Islet of Langerhans (tissue), 1 donor: ENCODE results near the gene NECTIN3.

Experiments
- FAIRE-seq: peaks from one replicate; lab custom pipeline; 2011; peaks lifted over from hg19 to GRCh38; lab: Jason Lieb, UNC

Gene NECTIN3

DNA sequence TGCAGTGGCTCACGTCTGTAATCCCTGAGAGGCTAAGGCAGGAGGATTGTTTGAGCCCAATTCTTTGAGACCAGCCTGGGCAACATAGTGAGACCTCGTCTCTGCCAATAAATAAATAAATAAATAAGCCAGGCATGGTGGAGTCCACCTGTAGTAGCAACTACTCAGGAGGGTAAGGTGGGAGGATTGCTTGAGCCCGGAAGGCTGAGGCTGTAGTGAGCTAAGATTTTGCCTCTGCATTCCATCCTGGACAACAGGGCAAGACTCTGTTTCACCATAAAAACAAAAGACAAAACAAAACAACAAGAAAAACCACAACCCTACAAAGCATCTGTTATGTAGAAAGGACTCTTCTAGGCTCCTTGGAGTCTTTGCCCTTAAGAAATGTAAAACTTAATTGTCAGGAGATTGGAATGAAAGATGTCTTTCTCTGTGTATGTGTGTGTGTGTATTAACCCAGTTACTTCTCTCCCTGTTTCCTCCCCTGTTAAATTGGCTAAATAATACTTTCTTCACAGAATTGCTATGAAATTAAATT, 9.5 kb downstream of the NECTIN3 start:
- no peak for FAIRE-seq

DNA sequence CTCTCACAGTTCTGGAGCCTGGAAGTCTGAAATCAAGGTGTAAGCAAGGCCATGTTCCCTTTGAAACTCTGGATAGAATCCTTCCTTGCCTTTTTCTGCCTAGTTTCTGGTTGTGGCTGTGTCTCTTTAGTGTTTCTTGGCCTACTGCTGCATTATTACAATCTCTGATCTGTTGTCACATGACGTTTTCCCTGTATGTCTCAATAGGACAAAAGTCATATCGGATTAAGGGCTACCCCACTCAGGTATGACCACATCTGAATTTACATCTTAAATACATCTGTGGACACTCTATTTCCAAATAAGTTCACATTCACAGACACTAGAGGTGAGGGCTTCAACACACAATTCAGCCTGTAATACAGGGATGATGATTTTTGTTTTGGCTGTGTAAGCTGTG, 13.3 kb downstream of the NECTIN3 start:
- no peak for FAIRE-seq

DNA sequence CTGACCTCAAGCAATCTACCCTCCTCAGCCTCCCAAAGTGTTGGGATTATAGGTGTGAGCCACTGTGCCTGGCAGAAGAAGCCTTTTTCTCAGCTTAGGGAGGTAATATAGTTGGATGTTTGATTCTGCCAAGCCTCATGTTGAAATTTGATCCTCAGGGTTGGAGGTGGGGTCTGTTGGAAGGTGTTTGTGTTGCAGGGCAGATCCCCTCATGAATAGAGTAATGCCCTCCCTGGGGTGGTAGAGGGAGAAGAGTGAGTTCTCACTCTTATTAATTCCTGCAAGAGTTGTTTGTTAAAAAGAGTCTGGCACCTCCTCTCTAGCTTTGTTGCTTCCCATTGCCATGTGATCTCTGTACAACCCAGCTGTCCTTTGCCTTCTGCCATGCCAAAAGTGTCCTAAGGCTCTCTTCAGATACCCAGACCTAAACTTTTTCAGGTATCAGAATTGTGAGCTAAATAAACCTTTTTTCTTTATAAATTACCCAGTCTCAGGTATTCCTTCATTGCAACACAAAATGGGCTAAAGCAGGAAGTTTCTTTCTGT, 16.4 kb downstream of the NECTIN3 start:
- FAIRE-seq: no peak

DNA sequence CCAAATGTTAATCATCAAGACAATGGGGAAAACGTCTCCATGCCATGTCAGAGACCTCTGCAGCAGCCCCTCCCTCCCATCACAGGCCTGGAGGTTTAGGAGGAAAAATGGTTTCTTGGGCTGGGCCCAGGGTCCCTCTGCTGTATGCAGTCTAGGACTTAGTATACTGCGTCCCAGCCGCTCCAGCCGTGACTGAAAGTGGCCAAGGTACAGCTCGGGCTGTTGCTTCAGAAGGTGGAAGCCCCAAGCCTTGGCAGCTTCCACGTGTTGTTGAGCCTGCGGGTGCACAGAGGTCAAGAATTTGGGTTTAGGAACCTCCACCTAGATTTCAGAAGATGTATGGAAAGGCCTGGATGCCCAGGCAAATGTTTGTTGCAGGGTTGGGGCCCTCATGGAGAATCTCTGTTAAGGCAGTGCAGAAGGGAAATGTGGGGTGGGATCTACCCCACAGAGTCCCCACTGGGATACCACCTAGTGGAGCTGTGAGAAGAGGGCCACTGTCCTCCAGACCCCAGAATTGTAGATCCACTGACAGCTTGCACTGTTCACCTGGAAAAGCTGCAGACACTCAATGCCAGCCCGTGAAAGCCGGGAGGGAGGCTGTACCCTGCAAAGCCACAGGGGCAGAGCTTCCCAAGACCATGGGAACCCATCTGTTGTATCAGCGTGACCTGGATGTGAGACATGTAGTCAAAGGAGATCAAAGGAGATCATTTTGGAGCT, 25.0 kb downstream of the NECTIN3 start:
- no peak for FAIRE-seq

DNA sequence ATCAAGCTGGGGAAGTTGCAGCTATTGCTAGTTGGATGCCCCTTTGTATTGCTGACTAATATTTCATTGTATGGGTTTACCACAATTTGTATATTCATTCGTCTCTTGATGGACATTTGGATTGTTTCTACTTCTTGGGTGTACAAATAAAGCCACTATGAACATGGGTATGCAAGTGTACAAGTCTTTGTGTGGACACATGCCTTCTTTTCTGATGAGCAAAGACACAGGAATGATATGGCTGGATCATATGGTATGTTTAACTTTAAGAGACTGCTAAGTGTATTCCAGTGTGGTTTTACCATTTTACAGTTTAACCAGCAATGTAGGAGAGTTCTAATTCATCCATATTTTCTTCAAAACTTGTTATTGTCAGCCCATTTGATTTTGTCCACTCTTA, 32.2 kb downstream of the NECTIN3 start:
- peak; percentile 5 for FAIRE-seq

DNA sequence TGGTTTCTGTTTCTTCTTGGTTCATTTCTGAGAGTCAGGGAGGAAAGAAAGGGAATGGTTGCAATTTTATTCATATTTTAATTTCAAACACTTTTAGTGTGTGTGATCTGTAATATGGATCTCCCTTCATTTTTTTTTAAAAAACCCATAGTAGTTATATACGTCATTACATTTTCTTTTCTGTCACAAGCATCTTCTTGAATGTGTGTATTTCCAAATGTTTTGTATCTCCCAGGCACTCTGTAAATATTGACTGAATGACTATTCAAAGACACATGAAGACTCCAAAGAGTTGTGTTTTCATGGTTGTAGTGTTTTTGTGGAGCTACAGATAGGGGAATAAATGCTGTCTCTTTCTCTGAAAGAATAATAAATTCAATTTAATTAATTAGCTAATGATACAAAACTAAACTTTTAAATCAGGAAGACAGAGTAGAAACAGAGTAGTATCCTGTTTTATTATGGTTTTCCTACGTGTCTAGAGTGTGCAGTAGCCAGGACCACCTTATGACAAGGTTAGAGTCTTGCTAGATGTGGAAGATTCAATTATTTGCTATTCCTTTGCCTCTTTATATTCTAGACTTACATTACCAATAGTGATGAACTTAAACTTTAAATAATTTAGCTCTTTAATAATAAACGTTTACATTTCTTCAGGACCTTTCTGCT, 35.5 kb downstream of the NECTIN3 start:
- no peak for FAIRE-seq

DNA sequence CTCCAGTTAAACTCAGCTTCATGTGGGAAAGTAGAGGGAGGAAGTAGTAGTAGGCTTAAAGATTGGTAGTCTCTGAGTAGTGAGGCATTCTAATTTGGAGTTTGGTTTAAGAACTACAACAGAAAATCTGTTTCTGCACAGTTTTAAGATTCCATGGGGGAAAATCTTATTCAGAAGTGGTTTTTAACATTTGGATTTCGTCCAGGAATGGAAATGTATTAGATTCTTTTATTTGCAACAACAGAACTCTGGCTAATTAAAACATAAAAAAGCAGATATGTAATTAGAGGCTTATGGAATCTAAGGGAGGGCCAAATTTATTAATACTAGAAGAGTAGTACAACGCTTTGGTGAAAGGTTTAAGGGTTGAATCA, 36.0 kb downstream of the NECTIN3 start:
- FAIRE-seq: peak; percentile 79

DNA sequence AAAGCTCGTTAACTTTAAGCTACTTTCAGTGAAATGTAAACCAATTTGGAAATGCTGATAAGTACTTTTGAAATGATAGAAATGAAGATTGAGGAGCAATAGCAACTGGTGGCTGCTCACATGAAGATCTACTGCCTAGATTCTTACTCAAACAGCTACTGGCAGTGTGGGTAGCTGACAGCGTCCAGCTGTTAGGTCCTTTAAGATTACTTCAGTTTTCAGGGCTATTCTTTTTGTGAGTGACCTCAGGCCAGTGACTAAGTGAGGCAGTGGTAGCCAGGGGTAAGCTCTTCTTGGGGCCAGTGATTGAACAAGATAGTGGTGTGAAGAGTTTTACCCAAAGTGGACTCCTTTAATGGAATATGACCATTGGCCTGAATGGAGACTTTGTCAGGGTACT, 41.3 kb downstream of the NECTIN3 start:
- no peak for FAIRE-seq

DNA sequence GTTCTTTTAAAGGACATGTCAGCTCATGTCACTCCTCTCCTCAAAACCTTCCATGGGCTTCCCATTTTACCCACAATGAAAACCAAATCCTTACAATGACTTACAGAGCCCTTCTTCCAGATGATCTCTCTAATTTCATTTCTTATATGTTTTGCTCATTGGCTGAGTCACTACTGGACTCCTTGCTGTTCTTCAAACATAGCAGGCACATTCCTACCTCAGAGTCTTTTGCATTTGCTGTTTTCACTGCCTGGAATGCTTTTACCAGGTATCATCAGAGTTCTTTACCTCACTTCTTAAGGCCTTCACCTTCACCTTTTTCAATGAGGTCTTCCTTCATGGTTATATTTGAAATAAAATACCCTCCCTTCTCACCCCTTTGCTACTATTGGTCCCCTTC, 57.3 kb downstream of the NECTIN3 start:
- no peak for FAIRE-seq

DNA sequence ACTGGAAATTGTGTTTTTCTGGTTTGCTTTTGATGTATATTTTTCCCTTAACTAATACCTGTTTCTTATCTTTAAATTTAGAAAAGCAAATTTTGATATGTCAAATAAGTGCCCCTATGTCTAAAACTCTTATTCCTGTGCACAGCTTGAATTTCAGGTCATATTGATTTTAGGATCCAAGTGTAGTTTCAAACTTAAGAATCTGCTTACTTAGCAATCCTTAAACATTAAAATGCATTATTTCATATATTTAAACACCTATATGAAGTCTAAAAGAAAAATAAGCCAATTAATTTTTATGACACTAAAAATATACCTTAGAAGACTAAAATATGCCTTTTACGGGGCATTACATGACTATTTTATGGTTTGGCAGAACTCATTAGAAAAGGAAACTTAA, 59.2 kb downstream of the NECTIN3 start:
- no peak for FAIRE-seq

DNA sequence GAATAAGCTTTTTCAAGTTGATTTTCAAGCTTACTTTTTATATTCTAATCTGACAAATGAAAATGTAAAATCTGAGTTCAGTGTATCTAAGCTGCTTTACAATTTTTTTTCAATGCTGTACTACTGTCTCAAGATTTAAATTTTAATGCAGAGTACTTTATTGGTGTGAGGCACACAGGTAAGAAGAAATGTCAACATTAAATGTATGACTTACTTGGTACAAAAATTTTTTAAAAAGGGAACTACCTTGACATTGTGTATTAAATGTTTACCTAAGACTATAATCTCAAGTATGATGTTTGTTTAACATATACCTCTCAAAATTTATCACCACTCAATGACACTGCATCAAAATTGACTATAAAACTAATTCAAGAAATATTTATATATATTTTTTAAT, 62.7 kb downstream of the NECTIN3 start:
- no peak for FAIRE-seq

DNA sequence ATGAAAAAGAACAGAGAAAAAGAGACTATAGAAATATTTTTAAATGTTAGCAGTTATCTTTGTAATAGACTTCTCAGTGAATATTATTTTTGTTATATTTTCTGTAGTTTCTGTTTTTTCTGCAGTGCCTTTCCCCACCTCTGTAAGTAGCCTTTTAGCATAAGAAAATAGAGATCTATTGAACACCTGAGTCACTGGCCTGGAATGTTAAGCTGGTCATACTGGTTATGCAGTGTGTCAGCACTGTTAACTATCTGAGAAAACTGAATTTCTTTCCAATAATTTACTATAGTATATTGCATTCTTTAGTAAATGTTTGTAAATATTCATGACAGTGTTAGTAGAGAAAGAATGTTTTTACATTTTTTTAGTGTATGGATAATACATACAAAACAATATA, 79.8 kb downstream of the NECTIN3 start:
- FAIRE-seq: peak; percentile 47

DNA sequence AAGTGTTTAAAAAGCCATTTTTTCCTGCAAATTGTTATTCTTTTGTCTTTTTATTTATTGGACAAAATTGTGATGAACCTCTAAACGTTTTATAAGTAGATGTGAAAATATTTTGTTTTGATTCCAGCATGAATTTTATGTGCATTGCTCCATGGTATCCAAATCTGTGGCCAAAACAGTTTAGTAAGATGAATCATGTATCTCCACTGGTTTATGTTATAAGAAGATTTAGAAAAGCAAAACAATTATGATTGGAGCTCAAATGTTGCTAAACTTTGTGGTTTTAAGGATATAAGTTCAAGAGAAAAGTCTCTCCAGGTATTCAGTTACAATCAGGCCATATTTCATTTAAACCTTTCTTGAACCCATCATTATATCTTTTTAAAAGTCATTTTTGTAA, 80.9 kb downstream of the NECTIN3 start:
- FAIRE-seq: no peak

DNA sequence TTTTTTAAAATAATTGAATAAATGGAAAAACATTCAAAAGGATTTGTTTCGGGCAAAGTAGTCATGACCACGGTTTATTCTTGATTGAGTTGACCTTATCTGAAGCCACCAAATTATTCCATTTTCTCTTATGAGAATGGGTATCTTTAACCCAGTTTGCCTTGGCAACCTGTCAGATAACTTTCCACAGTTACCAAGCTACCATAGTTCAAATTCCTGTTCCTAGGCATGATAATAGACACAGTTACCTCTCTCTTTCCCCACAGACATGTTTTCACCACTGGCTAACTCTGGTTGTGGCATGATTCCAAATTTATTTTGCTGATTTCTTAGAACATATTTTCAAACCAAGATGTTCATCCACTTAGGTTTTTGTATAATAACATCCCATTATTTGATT, 84.9 kb downstream of the NECTIN3 start:
- FAIRE-seq: no peak

DNA sequence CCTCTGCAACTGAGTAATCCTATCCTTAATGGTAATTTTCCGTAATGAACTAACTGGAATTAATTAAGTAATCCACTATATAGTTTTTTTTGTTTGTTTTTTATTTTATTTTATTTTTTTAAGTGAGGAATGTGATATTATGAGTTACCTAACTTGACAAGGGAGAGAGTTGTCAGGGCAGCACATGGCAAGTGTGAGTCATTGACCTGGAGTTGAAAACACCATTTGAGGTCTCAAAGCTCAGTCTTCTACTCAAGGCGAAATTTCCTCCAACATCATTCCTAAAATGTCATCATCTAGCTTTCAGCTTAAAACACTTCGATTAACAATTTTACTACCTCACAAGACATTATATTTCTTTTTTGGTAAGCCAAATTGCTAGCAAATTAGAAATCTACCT, 87.8 kb downstream of the NECTIN3 start:
- no peak for FAIRE-seq

DNA sequence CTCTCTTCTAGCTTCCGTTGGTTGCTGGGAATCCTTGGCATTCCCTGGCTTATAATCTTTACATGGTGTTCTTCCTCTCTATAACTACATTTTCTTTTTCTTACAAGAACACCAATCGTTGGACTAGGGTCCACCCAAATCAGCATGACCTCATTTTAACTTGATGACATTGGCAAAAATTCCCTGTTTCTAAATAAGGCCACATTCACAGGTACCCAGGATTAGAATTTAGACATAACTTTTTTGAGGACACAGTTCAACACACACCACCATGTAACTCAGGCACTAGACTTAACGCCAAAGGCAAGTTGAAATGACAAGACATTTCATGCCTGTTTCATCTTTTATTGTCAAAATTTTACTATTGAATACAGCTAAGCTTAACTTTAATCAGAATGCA, 93.0 kb downstream of the NECTIN3 start:
- FAIRE-seq: no peak

DNA sequence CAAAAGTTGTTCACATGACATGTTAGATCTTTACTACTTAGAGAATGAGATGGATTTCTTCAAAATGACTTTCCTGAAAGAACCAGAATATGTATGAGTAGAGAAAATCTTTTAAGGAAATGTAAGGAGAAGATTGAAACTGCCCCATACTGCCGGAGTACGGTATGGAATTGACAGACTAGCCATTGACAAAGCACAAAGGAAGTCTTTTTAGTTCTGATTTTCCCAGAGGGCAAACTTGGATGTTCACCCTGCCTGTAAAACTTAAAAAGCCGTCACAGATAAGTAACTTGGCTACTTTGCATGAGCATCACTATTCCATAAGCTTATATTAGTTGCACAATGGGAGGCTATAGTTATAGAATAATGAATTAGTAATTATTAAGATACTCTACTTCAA, 93.8 kb downstream of the NECTIN3 start:
- no peak for FAIRE-seq

DNA sequence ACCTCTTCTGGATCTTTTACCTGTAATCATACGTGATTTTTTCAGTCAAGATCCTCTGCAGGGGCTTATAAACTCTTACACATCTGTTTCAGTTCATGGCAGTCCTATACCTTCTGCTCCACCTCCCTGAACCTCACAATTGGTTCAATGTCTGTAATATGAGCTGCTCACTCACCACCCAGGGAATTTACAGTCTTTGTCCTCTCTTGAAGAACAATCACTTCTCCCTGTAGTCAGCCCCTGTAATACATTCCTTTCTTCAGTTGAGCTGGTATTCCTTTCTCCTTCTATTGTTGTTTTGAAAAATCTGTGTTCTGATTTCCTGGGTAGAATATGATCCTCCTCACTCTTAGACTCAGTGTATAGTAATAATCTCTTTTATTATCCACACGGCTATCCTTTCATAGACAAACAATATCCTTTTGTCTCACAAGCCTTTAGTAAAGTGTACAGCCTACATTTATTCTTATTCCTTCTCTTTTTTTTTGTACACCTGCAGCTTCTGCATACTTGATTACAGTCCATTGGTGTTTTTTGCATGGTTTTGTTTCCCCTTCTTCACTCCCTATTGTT, 101.8 kb downstream of the NECTIN3 start:
- FAIRE-seq: no peak

DNA sequence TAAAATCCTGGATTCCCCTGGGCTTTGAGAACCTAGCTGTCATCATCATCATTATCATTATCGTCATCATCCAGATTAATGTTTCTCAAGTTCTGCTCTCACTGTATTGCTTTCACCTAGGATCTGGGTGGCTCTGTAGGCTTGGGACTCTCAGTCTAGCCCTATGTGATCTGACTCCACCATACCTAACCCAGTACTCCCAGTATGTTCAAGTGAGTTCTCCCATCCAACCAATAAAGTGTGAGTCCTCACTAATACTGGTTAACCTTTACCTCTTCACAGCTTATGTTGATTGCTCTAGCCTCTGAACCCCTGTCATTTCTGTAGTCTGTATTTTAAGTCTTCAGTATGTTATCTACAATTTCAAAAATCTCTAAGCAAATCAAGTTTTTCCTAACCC, 102.3 kb downstream of the NECTIN3 start:
- no peak for FAIRE-seq

DNA sequence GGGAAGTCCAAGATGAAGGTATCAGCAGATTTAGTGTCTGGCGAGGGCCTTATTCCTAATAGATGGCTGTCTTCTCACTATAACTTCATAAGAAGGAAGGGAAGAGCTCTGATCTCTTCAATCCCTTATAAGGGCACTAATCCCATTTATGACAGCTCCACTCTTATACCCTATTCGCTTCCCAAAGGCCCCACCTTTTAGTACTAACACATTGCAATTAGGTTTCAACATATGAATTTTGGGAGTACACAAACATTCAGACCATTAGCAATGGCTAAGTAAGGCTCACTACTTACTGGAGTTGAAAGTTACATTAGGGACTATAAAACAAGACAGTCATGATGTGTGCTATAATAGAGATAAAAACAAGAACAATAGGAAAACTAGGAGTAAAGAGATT, 118.9 kb downstream of the NECTIN3 start:
- FAIRE-seq: no peak

DNA sequence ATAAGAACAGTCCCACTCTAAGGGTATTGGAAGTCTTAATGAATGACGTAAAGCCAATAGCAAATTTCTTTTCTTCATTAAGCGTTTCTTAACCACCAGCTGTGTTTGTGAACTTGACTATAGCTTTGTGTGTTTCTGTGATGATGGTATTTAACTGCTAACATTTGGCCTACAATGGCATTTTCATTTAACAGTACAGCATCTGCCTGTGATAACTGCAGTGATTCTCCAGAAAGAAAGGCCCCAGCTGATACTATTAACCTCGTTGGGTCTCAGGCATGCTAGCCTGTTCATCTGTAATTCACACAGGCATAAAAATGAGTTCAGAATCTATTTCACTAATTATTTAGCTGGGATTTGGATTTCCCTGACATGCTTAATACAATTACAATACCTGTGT, 121.9 kb downstream of the NECTIN3 start:
- no peak for FAIRE-seq

DNA sequence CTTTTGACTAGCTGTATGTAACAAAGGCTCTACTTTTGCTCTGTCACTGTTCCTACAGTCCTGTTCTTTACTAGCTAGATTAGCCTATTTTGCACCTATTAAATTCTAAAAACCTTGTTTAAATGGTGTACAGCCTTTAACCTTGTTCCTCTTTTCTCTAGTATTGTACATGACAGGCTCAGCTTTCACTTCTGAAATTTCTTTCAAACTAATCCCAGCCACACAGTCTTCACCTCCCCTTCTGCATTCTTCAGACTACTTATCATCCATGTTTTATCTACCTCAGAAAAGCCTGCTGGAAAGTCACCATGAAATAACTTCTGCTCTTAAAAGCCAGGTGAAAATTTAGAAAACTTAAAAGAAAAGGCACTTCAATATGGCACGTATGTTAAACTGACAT, 122.4 kb downstream of the NECTIN3 start:
- FAIRE-seq: no peak

DNA sequence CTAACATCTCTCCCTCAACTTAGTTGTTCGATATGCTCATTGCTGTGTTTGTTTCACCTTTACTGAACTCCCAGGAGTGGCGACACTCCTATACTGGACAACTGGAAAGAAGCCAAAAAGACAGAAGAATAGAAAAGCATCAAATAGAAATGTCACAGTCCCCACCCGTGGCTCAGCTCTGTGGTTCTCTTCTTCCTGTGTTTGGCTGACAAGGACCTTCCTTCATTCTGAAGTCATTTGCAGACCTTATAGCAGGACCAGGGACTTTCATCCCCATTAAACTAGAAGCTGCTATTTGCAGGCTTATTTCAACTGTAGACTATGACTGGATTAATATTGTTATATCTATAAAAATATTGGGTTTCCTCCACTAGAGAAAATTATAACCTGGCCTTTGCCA, 125.9 kb downstream of the NECTIN3 start:
- FAIRE-seq: no peak
